OCI-LY3 (cell line): ENCODE measurements around the gene HSD17B2.

Experiments used
- EZH2phosphoT487 ChIP-seq: fragments of 200-600 bp; shearing (Covaris generic); IDR thresholded peaks from 2 replicates; pipeline ENCODE4 v1.6.1; 2018; ENCODE audit warnings: antibody characterized with exemption, mixed run types, low read depth
- TF ChIP-seq, protein P1 (sequence below): fragments of 200-600, 300-600 bp; sonication (generic); IDR thresholded peaks from 2 replicates; pipeline ENCODE4 v1.5.1; 2014; ENCODE audit warnings: antibody characterized with exemption, low read length, low read depth

GRCh38 chr16:82082097-82082496, 47.0 kb downstream of the HSD17B2 start:
- TF ChIP-seq, protein P1, sequence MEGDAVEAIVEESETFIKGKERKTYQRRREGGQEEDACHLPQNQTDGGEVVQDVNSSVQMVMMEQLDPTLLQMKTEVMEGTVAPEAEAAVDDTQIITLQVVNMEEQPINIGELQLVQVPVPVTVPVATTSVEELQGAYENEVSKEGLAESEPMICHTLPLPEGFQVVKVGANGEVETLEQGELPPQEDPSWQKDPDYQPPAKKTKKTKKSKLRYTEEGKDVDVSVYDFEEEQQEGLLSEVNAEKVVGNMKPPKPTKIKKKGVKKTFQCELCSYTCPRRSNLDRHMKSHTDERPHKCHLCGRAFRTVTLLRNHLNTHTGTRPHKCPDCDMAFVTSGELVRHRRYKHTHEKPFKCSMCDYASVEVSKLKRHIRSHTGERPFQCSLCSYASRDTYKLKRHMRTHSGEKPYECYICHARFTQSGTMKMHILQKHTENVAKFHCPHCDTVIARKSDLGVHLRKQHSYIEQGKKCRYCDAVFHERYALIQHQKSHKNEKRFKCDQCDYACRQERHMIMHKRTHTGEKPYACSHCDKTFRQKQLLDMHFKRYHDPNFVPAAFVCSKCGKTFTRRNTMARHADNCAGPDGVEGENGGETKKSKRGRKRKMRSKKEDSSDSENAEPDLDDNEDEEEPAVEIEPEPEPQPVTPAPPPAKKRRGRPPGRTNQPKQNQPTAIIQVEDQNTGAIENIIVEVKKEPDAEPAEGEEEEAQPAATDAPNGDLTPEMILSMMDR: no peak
- TF ChIP-seq EZH2phosphoT487: no peak
